DOHH2 (cell line): ENCODE measurements around the gene CCND2.

Experiments
- H3F3A ChIP-seq: fragments of 200-600 bp; sonication (generic), shearing (Covaris generic); 2 replicates; pipeline ENCODE4 v1.6.0; 2016; ENCODE audit warnings: antibody characterized with exemption, mild to moderate bottlenecking; ENCODE audit not compliant: control insufficient read depth, insufficient read depth
- H3K27ac ChIP-seq: fragments of 200-600 bp; sonication (generic); 2 replicates; pipeline ENCODE4 v1.5.1; 2014; ENCODE audit warnings: low read depth, mild to moderate bottlenecking, low read length, moderate library complexity
- H3K27me3 ChIP-seq: fragments of 200-600 bp; sonication (generic); 2 replicates; pipeline ENCODE4 v1.6.1; 2014; ENCODE audit warnings: mild to moderate bottlenecking, low read length, mixed read lengths; ENCODE audit not compliant: control insufficient read depth
- H3K36me3 ChIP-seq: fragments of 200-600 bp; sonication (generic); 2 replicates; pipeline ENCODE4 v1.6.1; 2014; ENCODE audit warnings: mild to moderate bottlenecking, low read length, moderate library complexity, mixed read lengths; ENCODE audit not compliant: control insufficient read depth
- H3K4me1 ChIP-seq: fragments of 200-600 bp; sonication (generic); 2 replicates; pipeline ENCODE4 v1.6.1; 2014; ENCODE audit warnings: mild to moderate bottlenecking, low read length, mixed read lengths; ENCODE audit not compliant: control insufficient read depth
- H3K4me2 ChIP-seq: fragments of 200-600 bp; sonication (generic); 2 replicates; pipeline ENCODE4 v1.6.0; 2014; ENCODE audit warnings: mild to moderate bottlenecking, low read length, moderate library complexity
- H3K4me3 ChIP-seq: fragments of 200-600 bp; sonication (generic); 2 replicates; pipeline ENCODE4 v1.5.1; 2014; ENCODE audit warnings: mild to moderate bottlenecking, low read length, mixed read lengths
- H3K79me2 ChIP-seq: fragments of 200-600 bp; sonication (generic); 2 replicates; pipeline ENCODE4 v1.6.1; 2014; ENCODE audit warnings: mild to moderate bottlenecking, low read length, mixed read lengths; ENCODE audit not compliant: control insufficient read depth
- H3K9me2 ChIP-seq: fragments of 200-600 bp; sonication (generic); replicated peaks from 2 replicates; pipeline ENCODE4 v1.6.1; 2014; ENCODE audit warnings: mild to moderate bottlenecking, low read length, mixed read lengths; ENCODE audit not compliant: control insufficient read depth
- H3K9me3 ChIP-seq: fragments of 200-600 bp; sonication (generic); 2 replicates; pipeline ENCODE4 v1.6.1; 2014; ENCODE audit warnings: antibody characterized with exemption, low read length, mixed read lengths; ENCODE audit not compliant: control insufficient read depth, insufficient read depth
- H4K20me1 ChIP-seq: fragments of 200-600 bp; sonication (generic); 2 replicates; pipeline ENCODE4 v1.6.0; 2014; ENCODE audit warnings: low read depth, mild to moderate bottlenecking, antibody characterized with exemption, low read length, moderate library complexity; ENCODE audit not compliant: control insufficient read depth, insufficient read depth
- CTCF ChIP-seq: fragments of 200-600 bp; sonication (generic); IDR thresholded peaks from one replicate; pipeline ENCODE4 v1.5.1; 2014; ENCODE audit warnings: antibody characterized with exemption, mild to moderate bottlenecking, low read depth, low read length; ENCODE audit not compliant: poor library complexity, severe bottlenecking
- EZH2phosphoT487 ChIP-seq: fragments of 200-600 bp; sonication (generic); IDR thresholded peaks from 2 replicates; pipeline ENCODE4 v1.6.1; 2017; ENCODE audit warnings: borderline replicate concordance, mild to moderate bottlenecking, antibody characterized with exemption, low read length, moderate library complexity, mixed read lengths

The CCND2 gene

GRCh38 chr12:4282892-4283511, 9.4 kb downstream of the CCND2 start:
- Histone ChIP-seq H3K4me1 (no peaks in the 10 kb centered on the region), H3K4me2 (no peak overlapping the region), H3K4me3 (no peak overlapping the region), H3K79me2 (no peaks in the 10 kb centered on the region), H4K20me1 (no peaks in the 10 kb centered on the region), H3K27me3 (peaks cover 2% of the 10 kb centered on the region; the same call in 1 of the 2 replicates), H3K36me3 (no peaks in the 10 kb centered on the region), H3F3A (no peaks in the 10 kb centered on the region), H3K9me3 (no peaks in the 10 kb centered on the region), H3K27ac (no peak overlapping the region), H3K9me2 (no peaks in the 10 kb centered on the region)
- TF ChIP-seq EZH2phosphoT487 (no peak), CTCF (peak; percentile 21)

GRCh38 chr12:4283512-4284255, 10.1 kb downstream of the CCND2 start:
- Histone ChIP-seq H3F3A (no peaks in the 10 kb centered on the region), H3K27ac (no peak overlapping the region), H4K20me1 (no peaks in the 10 kb centered on the region), H3K79me2 (no peaks in the 10 kb centered on the region), H3K27me3 (peaks cover under 1% of the 10 kb centered on the region; the same call in 1 of the 2 replicates), H3K4me3 (no peak overlapping the region), H3K4me2 (no peak overlapping the region), H3K9me3 (no peaks in the 10 kb centered on the region), H3K9me2 (no peaks in the 10 kb centered on the region), H3K36me3 (no peaks in the 10 kb centered on the region), H3K4me1 (no peaks in the 10 kb centered on the region)
- no peak for TF ChIP-seq EZH2phosphoT487
- TF ChIP-seq CTCF = no peak

- no peak overlapping the region for H3K4me2 ChIP-seq
- H3K4me3 ChIP-seq = no peak overlapping the region
- no peaks in the 10 kb centered on the region for H3K9me3 ChIP-seq
- no peaks in the 10 kb centered on the region for H3K36me3 ChIP-seq
- no peaks in the 10 kb centered on the region for H3K27me3 ChIP-seq
- H3K9me2 ChIP-seq = no peaks in the 10 kb centered on the region
- no peaks in the 10 kb centered on the region for H4K20me1 ChIP-seq
- H3F3A ChIP-seq = no peaks in the 10 kb centered on the region
- TF ChIP-seq EZH2phosphoT487 = no peak
- no peak for TF ChIP-seq CTCF
- H3K79me2 ChIP-seq = no peaks in the 10 kb centered on the region
- H3K4me1 ChIP-seq = no peaks in the 10 kb centered on the region
- no peak overlapping the region for H3K27ac ChIP-seq
Measured at GRCh38 chr12:4284306-4284705, 10.7 kb downstream of the CCND2 start.
